H1 (cell line): ENCODE data around the gene SRRM2. TPM values are rescaled to one million over a fixed set of nuclear protein-coding genes. Genes with fewer than 3 reads are reported as not detected.

Experiments
- CTCF ChIA-PET: fragments of 300-600 bp; sonication (Branson Sonifier 250); formaldehyde crosslinking; loops from one replicate; lab custom pipeline; 2021; ENCODE audit not compliant: partially characterized antibody; lab: Charles Lee
- POLR2A ChIA-PET: fragments of 300-600 bp; sonication (Branson Sonifier 250); formaldehyde crosslinking; loops from one replicate; lab custom pipeline; 2021; ENCODE audit warnings: inconsistent platforms; ENCODE audit not compliant: partially characterized antibody; lab: Charles Lee
- DNase-seq, 2 experiments: peaks; one replicate each; pipeline versions ENCODE4 v3.0.0 to v3.0.0-alpha.2; 2010 to 2022; ENCODE audit warnings: low spot score in 2 of 2, low read depth in 1 of 2, mixed read lengths in 1 of 2
- FAIRE-seq: peaks from 2 replicates; lab custom pipeline; 2011; peaks lifted over from hg19 to GRCh38; lab: Jason Lieb, UNC
- H2AFZ ChIP-seq: 2 replicates; pipeline ENCODE4 v1.8.1; 2012; ENCODE audit warnings: low read length, inconsistent platforms
- H2AK5ac ChIP-seq: 2 replicates; pipeline ENCODE4 v1.6.1; 2013; ENCODE audit warnings: low read depth, low read length
- H2BK120ac ChIP-seq: replicated peaks from 2 replicates; pipeline ENCODE3; 2013; ENCODE audit warnings: low read depth, low read length, inconsistent platforms
- H2BK12ac ChIP-seq: 2 replicates; pipeline ENCODE4 v1.6.1; 2013; ENCODE audit warnings: low read depth, low read length
- H2BK15ac ChIP-seq: 2 replicates; pipeline ENCODE4 v1.6.1; 2013; ENCODE audit warnings: low read length
- H2BK20ac ChIP-seq: 2 replicates; pipeline ENCODE4 v1.6.1; 2013; ENCODE audit warnings: low read length
- H2BK5ac ChIP-seq: 2 replicates; pipeline ENCODE4 v1.6.1; 2013; ENCODE audit warnings: low read depth, low read length
- H3K14ac ChIP-seq: 2 replicates; pipeline ENCODE4 v1.6.1; 2013; ENCODE audit warnings: inconsistent platforms; ENCODE audit not compliant: insufficient read length
- H3K18ac ChIP-seq: 2 replicates; pipeline ENCODE4 v1.6.1; 2013; ENCODE audit warnings: low read length; ENCODE audit errors: extremely low read depth
- H3K23ac ChIP-seq: 2 replicates; pipeline ENCODE4 v1.6.1; 2013; ENCODE audit warnings: inconsistent platforms; ENCODE audit not compliant: insufficient read length
- H3K23me2 ChIP-seq: 2 replicates; pipeline ENCODE4 v1.6.1; 2013; ENCODE audit warnings: low read depth, low read length
- H3K27ac ChIP-seq: 2 replicates; pipeline ENCODE4 v1.6.1; 2011; ENCODE audit warnings: low read depth, low read length, inconsistent platforms
- H3K27me3 ChIP-seq, 4 experiments: replicated peaks in 1 of 4; 1 replicate in 1 of 4; 2 replicates in 3 of 4; pipeline versions ENCODE4 v1.6.1 to v1.8.1; 2011 to 2013; ENCODE audit warnings: low read length in 3 of 4, mild to moderate bottlenecking in 3 of 4, inconsistent platforms in 2 of 4, mixed read lengths in 2 of 4, moderate library complexity in 1 of 4; ENCODE audit not compliant: control insufficient read depth in 3 of 4, insufficient read depth in 3 of 4; ENCODE audit errors: extremely low read depth in 1 of 4
- H3K36me3 ChIP-seq, 4 experiments: 2 replicates each; pipeline versions ENCODE4 v1.6.1 to v1.8.1; 2011 to 2013; ENCODE audit warnings: mild to moderate bottlenecking in 4 of 4, low read length in 3 of 4, moderate library complexity in 2 of 4, control low read depth in 1 of 4, inconsistent platforms in 1 of 4; ENCODE audit not compliant: insufficient read depth in 4 of 4, control insufficient read depth in 2 of 4
- H3K4ac ChIP-seq: replicated peaks from 2 replicates; pipeline ENCODE3; 2013; ENCODE audit warnings: low read length, low read depth, mixed read lengths, inconsistent platforms; ENCODE audit not compliant: insufficient read length
- H3K4me1 ChIP-seq, 4 experiments: replicated peaks in 1 of 4; 1 replicate in 1 of 4; 2 replicates in 3 of 4; pipeline versions ENCODE4 v1.6.1 to v1.8.1; 2011 to 2013; ENCODE audit warnings: low read length in 3 of 4, inconsistent platforms in 2 of 4, mixed read lengths in 1 of 4; ENCODE audit not compliant: insufficient read depth in 4 of 4, control insufficient read depth in 3 of 4
- H3K4me2 ChIP-seq, 2 experiments: 2 replicates each; pipeline versions ENCODE4 v1.6.1 to v1.8.1; 2011 to 2013; ENCODE audit warnings: low read depth in 2 of 2, low read length in 2 of 2, control low read depth in 1 of 2, inconsistent platforms in 1 of 2, mild to moderate bottlenecking in 1 of 2; ENCODE audit not compliant: insufficient read depth in 1 of 2
- H3K4me3 ChIP-seq, 4 experiments: fragments of 200-600, 300-600 bp in 1 of 4; sonication (generic), shearing (Covaris generic), sonication (Bioruptor Twin) in 1 of 4; 2 replicates each; pipeline versions ENCODE4 v1.5.1 to v1.8.1; 2011 to 2016; ENCODE audit warnings: low read length in 4 of 4, low read depth in 3 of 4, control low read depth in 2 of 4, inconsistent platforms in 2 of 4, mild to moderate bottlenecking in 2 of 4, mixed read lengths in 1 of 4, moderate library complexity in 1 of 4; ENCODE audit not compliant: insufficient read depth in 2 of 4; ENCODE audit errors: extremely low read depth in 1 of 4
- H3K56ac ChIP-seq: replicated peaks from 2 replicates; pipeline ENCODE3; 2013; ENCODE audit warnings: low read depth, mild to moderate bottlenecking, mixed read lengths, low read length, inconsistent platforms; ENCODE audit not compliant: insufficient read length
- H3K79me1 ChIP-seq: 2 replicates; pipeline ENCODE4 v1.6.1; 2013; ENCODE audit warnings: low read depth, low read length, control low read depth
- H3K79me2 ChIP-seq, 2 experiments: 2 replicates each; pipeline versions ENCODE4 v1.6.1 to v1.8.1; 2012 to 2013; ENCODE audit warnings: low read length in 2 of 2, mild to moderate bottlenecking in 2 of 2, inconsistent platforms in 1 of 2; ENCODE audit not compliant: insufficient read depth in 2 of 2, control insufficient read depth in 1 of 2
- H3K9ac ChIP-seq, 4 experiments: replicated peaks in 1 of 4; 1 replicate in 1 of 4; 2 replicates in 3 of 4; pipeline versions ENCODE4 v1.6.1 to v1.8.1; 2011 to 2013; ENCODE audit warnings: low read depth in 3 of 4, low read length in 3 of 4, control low read depth in 2 of 4, mild to moderate bottlenecking in 2 of 4, moderate library complexity in 2 of 4, inconsistent platforms in 1 of 4; ENCODE audit errors: extremely low read depth in 1 of 4
- H3K9me3 ChIP-seq, 2 experiments: 2 replicates each; pipeline versions ENCODE4 v1.6.1 to v1.8.1; 2012 to 2013; ENCODE audit warnings: mild to moderate bottlenecking in 2 of 2, moderate library complexity in 2 of 2, control low read depth in 1 of 2, inconsistent platforms in 1 of 2, low read depth in 1 of 2, low read length in 1 of 2, mixed read lengths in 1 of 2; ENCODE audit not compliant: insufficient read depth in 2 of 2
- H4K20me1 ChIP-seq, 2 experiments: replicated peaks in 1 of 2; 2 replicates each; pipeline versions ENCODE3 to v1.8.1; 2011 to 2013; ENCODE audit warnings: inconsistent platforms in 2 of 2, low read length in 2 of 2, mild to moderate bottlenecking in 1 of 2; ENCODE audit not compliant: insufficient read depth in 2 of 2, control insufficient read depth in 1 of 2
- H4K5ac ChIP-seq: 2 replicates; pipeline ENCODE4 v1.6.1; 2013; ENCODE audit warnings: low read length, low read depth, mixed read lengths, inconsistent platforms; ENCODE audit not compliant: insufficient read length
- H4K8ac ChIP-seq: 2 replicates; pipeline ENCODE4 v1.8.0; 2013; ENCODE audit warnings: mild to moderate bottlenecking, moderate library complexity, low read length, inconsistent platforms; ENCODE audit not compliant: insufficient read depth; ENCODE audit errors: extremely low read depth
- H4K91ac ChIP-seq: replicated peaks from 2 replicates; pipeline ENCODE3; 2013; ENCODE audit warnings: low read length, mixed read lengths, inconsistent platforms; ENCODE audit not compliant: insufficient read length
- CTBP2 ChIP-seq: IDR thresholded peaks from 2 replicates; pipeline ENCODE4 v1.7.0; 2011; ENCODE audit warnings: borderline replicate concordance, mild to moderate bottlenecking, moderate library complexity, mixed read lengths, low read length; ENCODE audit not compliant: insufficient read depth, insufficient read length
- GTF2F1 ChIP-seq: IDR thresholded peaks from 2 replicates; pipeline ENCODE4 v1.6.1; 2012; ENCODE audit warnings: low read depth, low read length, improper control_type of control experiment, borderline replicate concordance
- JUND ChIP-seq: IDR thresholded peaks from 2 replicates; pipeline ENCODE4 v1.6.1; 2011; ENCODE audit warnings: mild to moderate bottlenecking, improper control_type of control experiment, low read length
- KDM1A ChIP-seq: fragments of 200-600, 300-600 bp; sonication (generic); IDR thresholded peaks from 2 replicates; pipeline ENCODE4 v1.7.1; 2016; ENCODE audit warnings: mild to moderate bottlenecking, low read length, borderline replicate concordance
- POLR2AphosphoS5 ChIP-seq: IDR thresholded peaks from 2 replicates; pipeline ENCODE4 v1.6.1; 2011; ENCODE audit warnings: low read depth, low read length
- RFX5 ChIP-seq: IDR thresholded peaks from 2 replicates; pipeline ENCODE4 v1.6.1; 2011; ENCODE audit warnings: low read depth, low read length, improper control_type of control experiment, borderline replicate concordance
- RNF2 ChIP-seq: fragments of 200-900, 300-1000 bp; sonication (generic); IDR thresholded peaks from 2 replicates; pipeline ENCODE4 v1.7.1; 2016; ENCODE audit warnings: borderline replicate concordance, low read depth, mild to moderate bottlenecking, antibody characterized with exemption, low read length; ENCODE audit not compliant: poor library complexity, severe bottlenecking; ENCODE audit errors: missing control alignments
- SIN3A ChIP-seq, 2 experiments: IDR thresholded peaks in 1 of 2; conservative IDR thresholded peaks in 1 of 2; 2 replicates each; pipeline ENCODE4 v1.6.1; 2011 to 2012; ENCODE audit warnings: low read length in 2 of 2, improper control_type of control experiment in 1 of 2, low read depth in 1 of 2, mild to moderate bottlenecking in 1 of 2
- SIX5 ChIP-seq: IDR thresholded peaks from 2 replicates; pipeline ENCODE4 v1.6.1; 2011; ENCODE audit warnings: mild to moderate bottlenecking, low read depth, low read length
- SP1 ChIP-seq: IDR thresholded peaks from 2 replicates; pipeline ENCODE4 v1.6.1; 2011; ENCODE audit warnings: low read depth, low read length
- TAF1 ChIP-seq: IDR thresholded peaks from 2 replicates; pipeline ENCODE4 v1.6.1; 2011; ENCODE audit warnings: mild to moderate bottlenecking, low read depth, low read length
- WGBS, 2 experiments: shearing (Covaris generic) in 1 of 2; methylation state at CpG; one replicate each; pipeline versions ENCODE4 v1.1.6 to v1.1.7; 2013 to 2015; ENCODE audit warnings: low lambda C conversion rate in 2 of 2, mixed read lengths in 2 of 2, inconsistent platforms in 1 of 2, low coverage in 1 of 2, missing lambda C conversion rate in 1 of 2; ENCODE audit not compliant: insufficient replicate concordance in 2 of 2, insufficient coverage in 1 of 2, insufficient read length in 1 of 2; ENCODE audit errors: extremely low coverage in 1 of 2, missing lambda C conversion rate in 1 of 2; 5-methylcytosine and 5-hydroxymethylcytosine counted together
- polyA plus RNA-seq, 7 experiments: library from polyadenylated mRNA; depleted of rRNA in 3 of 7; stranded (reverse) in 5 of 7; unstranded in 2 of 7; fragments of >200 nt in 5 of 7; fragments of 200-250 nt in 2 of 7; gene quantifications; 1 replicate in 5 of 7; 2 replicates in 1 of 7; 4 replicates in 1 of 7; pipeline versions ENCODE4 v1.2.1 to v1.2.3, GENCODE V29; 2011 to 2013; ENCODE audit warnings: missing spikeins in 2 of 7, mixed read lengths in 2 of 7
- total RNA-seq: library from RNA; stranded (reverse); fragmentation: NEBNext Ultra II Directional; extraction: Animal tissue kit (Norgen Biotek cat#: 25700); gene quantifications from 2 replicates; pipeline ENCODE4 v1.2.1, GENCODE V29; 2021
- TF ChIP-seq, protein P1 (sequence below): IDR thresholded peaks from 2 replicates; pipeline ENCODE4 v1.6.1; 2011; ENCODE audit warnings: low read depth, mild to moderate bottlenecking, low read length; ENCODE audit not compliant: insufficient read depth

SRRM2 gene
- total and polyA plus RNA-seq, 2 of the 8 experiments (the other 6 are each of a cell fraction or from before 2014, with no cell fraction given), result 300 to 579 TPM

DNA sequence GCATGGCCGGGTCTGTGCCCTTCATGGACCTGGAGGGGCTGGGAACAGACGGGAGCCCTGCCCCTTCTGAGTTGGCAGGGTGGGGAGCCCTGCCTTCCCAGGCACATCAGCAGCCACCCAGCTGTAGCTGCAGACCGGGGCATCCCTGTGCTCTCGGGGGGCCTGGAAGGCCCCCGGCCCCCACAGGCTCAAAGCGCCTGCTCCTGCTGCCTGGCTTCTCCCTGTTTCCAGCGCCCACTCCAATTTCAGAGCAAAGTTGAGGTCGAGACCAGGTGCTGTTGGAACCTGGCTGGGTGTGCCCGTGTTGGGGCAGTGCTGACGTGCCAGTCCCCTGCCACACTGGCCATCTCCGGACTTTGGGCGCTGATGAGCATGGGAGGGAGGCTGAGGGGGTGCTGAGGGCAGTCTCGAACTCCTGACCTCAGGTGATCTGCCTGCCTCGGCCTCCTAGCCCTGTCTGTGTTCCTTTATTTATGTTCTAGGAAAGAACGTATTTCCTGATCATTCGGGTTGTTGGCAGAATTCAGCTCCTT is 27.6 kb upstream of the SRRM2 start:
- no peak overlapping the region for H2BK12ac ChIP-seq
- H3K9ac ChIP-seq, result no peak overlapping the region; a peak in 1 of 7 replicates
- no peak overlapping the region for H3K4me2 ChIP-seq
- no peak overlapping the region for H2AK5ac ChIP-seq
- H2BK20ac ChIP-seq, result no peak overlapping the region
- H3K9me3 ChIP-seq, result no peaks in the 10 kb centered on the region
- no peaks in the 10 kb centered on the region; a peak in 1 of 7 replicates for H3K27me3 ChIP-seq
- no peak overlapping the region for H3K23ac ChIP-seq
- no peak overlapping the region for H3K56ac ChIP-seq
- peaks cover 0 to 1% of the 10 kb centered on the region in 2 experiments for H4K20me1 ChIP-seq
- no peak overlapping the region for H3K4ac ChIP-seq
- H3K4me1 ChIP-seq, result peaks cover 0 to 4% (median under 1%) of the 10 kb centered on the region in 4 experiments; a peak in 2 of 7 replicates
- H4K5ac ChIP-seq, result no peak overlapping the region
- H3K18ac ChIP-seq, result no peak overlapping the region
- no peaks in the 10 kb centered on the region for H3K36me3 ChIP-seq
- CTCF ChIA-PET, result interaction anchor here (0.9 kb wide), 1 partner anchor 115 kb away, joined by 4 read pairs; no protein-coding TSS in a partner anchor
- H3K23me2 ChIP-seq, result no peaks in the 10 kb centered on the region; the same call in 1 of the 2 replicates
- H3K79me1 ChIP-seq, result no peaks in the 10 kb centered on the region
- no peaks in the 10 kb centered on the region for H3K79me2 ChIP-seq
- no peak overlapping the region for H2BK5ac ChIP-seq
- H2BK15ac ChIP-seq, result 0 out of 2 replicates have a peak overlapping the region, but pooled peaks have one; percentile 92
- 80% methylated on average over 16 of the region's 16 CpGs; no CpG with 5 or more reads in 1 of the 2 experiments for WGBS, 2 experiments
- no peak overlapping the region for H2AFZ ChIP-seq
- no peak overlapping the region for H2BK120ac ChIP-seq
- no peak overlapping the region for H3K14ac ChIP-seq
- no peak for FAIRE-seq
- H4K8ac ChIP-seq, result no peak overlapping the region; the same call in 1 of the 2 replicates
- POLR2A ChIA-PET, result interaction anchor here (0.9 to 1.5 kb wide), 3 partner anchors 38 to 53 kb away, joined by 3 to 4 read pairs (median 3); partner anchors contain the start of gene KCTD5
- H4K91ac ChIP-seq, result no peak overlapping the region
- H3K27ac ChIP-seq, result no peak overlapping the region
- DNase-seq, result no peak
- no peak overlapping the region for H3K4me3 ChIP-seq
- TF ChIP-seq, protein P1, sequence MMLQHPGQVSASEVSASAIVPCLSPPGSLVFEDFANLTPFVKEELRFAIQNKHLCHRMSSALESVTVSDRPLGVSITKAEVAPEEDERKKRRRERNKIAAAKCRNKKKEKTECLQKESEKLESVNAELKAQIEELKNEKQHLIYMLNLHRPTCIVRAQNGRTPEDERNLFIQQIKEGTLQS, result no peak
- TF ChIP-seq KDM1A, result no peak
- no peak for TF ChIP-seq RNF2
- TF ChIP-seq POLR2AphosphoS5, result no peak
- TF ChIP-seq SP1, result no peak
- no peak for TF ChIP-seq SIX5
- TF ChIP-seq RFX5, result no peak
- no peak for TF ChIP-seq CTBP2
- TF ChIP-seq TAF1, result no peak
- no peak for TF ChIP-seq JUND
- no peak for TF ChIP-seq GTF2F1
- TF ChIP-seq SIN3A (conservative IDR thresholded peaks at IDR 0.05 in 1 of 2, IDR thresholded peaks at IDR 0.05 in 1 of 2; ENCODE audit: low read depth in 1 of 2, low read length in 2 of 2), result no peak
